HG02623 (cell line): ENCODE results near the gene LMF1.
"Not testable (repeated sequence)": the region's sequence is repeated elsewhere in the genome, so short reads cannot be mapped to it uniquely, and the experiment has no call there.

Source experiments
- ATAC-seq: cut with Tn5 transposase; IDR thresholded peaks from one replicate; pipeline ENCODE4 v1.9.1; 2021; ENCODE audit warnings: moderate library complexity; ENCODE audit not compliant: unreplicated experiment

Gene LMF1

GRCh38 chr16:873243-873661 lies 97.5 kb downstream of the LMF1 start:
- no peak for ATAC-seq

GRCh38 chr16:872436-873242 lies 98.1 kb downstream of the LMF1 start:
- no peak for ATAC-seq

DNA sequence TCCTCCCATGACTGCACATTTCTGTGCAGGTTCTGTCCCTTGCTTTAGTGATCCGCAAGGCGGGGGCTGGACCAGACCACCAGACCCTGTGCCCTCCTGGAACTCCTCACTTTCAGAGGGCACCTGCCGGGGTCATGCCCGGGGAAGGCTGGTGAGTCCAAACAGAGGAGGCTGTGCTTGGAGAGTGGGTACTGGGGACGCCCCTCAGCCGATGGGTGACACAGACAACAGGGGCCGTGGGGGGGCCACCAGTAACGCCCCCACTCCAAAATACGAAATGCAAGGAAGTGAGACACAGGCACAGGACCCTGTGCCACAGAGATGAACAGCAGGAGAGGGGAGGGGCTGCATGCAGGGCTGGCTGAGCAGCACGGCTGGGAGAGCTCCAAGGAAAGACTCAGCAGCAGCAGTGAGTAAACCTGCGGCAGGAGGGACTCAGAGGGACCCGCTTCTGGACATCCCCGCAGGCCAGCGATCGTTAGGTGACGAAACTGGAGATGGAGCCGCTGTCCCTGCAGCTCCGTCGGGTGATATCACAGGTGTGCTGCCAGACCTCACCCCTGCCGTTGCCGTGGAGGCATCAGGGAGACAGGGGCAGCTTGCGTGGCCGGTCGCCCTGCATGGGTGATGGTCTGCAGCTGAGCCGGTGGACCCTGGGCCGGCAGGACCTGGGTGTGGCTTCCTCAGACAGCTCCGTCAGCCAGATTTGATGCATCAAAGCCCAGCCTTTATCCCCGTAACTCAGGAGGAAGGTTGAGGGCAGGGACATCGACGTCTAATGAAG lies 99.0 kb downstream of the LMF1 start:
- no peak for ATAC-seq

GRCh38 chr16:870856-871561 lies 99.8 kb downstream of the LMF1 start:
- no peak for ATAC-seq

- no peak for ATAC-seq
Measured at GRCh38 chr16:869823-870641, 100.8 kb downstream of the LMF1 start.

- ATAC-seq, result no peak
Measured at GRCh38 chr16:868846-869822, 101.7 kb downstream of the LMF1 start.

- ATAC-seq, result no peak
Measured at GRCh38 chr16:868386-868755, 102.4 kb downstream of the LMF1 start.

GRCh38 chr16:867421-868385 lies 103.1 kb downstream of the LMF1 start:
- ATAC-seq, result no peak

DNA sequence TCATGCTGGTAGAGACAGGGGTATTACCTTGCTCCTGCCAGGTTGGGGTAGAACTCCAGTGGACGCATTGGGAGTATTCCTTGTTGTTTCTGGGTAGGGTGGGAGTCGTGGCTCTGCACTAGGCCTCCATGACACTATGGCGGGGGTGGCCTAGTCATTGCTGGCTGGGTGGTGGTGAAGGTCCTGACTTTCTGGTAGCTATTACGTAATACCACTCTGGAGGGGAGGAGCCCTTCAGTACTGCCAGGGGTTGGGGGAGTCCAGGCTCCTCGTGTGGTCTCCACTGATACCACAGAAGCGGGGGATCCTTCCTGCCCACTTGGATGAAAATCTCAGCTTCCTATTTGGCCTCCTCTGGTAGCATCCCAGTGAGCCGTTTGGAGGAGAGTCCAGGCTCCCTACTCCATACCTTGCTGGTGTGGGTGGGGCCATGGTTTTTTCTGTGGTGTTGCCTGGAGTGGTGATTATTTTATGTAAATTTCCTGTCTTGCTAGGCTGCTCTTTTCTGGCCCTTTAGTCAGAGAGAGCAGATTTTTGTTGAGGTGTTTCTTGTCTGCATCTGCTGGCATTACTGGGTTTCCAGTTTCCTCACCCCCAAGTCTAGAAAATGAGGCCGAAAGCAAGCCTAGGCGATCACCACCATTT lies 104.4 kb downstream of the LMF1 start:
- ATAC-seq, result no peak

DNA sequence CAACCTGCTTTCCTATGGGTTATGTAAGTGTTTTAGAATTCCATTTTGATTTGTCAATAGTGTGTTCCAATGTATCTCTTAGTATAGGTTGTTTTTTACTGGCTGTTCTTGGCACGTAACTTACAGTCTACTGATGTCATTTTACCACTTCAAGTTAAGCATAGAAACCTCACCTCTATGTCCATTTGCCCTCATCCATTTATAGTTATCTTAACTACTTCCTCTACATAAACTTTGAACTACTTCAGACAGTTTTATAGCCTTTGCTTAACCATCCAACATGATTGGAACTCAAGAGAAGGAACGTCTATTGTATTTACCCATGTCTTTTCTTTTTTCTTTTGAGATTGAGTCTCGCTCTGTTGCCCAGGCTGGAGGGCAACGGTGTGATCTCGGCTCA lies 105.8 kb downstream of the LMF1 start:
- ATAC-seq, result no peak

DNA sequence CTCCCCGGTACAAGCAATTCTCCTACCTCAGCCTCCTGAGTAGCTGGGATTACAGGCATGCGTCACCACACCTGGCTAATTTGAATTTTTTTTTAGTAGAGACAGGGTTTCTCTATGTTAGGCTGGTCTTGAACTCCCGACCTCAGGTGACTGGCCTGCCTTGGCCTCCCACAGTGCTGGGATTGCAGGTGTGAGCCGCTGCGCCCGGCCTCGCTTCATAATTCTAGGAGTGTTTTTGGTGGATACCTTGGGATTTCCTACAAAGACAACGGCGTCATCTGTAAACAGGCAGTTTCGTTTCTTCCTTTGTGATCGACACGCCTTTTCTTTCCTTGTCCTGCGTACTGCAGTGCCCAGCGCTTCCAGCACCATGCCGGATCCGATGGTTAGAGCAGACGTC lies 109.3 kb downstream of the LMF1 start:
- ATAC-seq, result no peak

GRCh38 chr16:860891-861290 lies 109.9 kb downstream of the LMF1 start:
- ATAC-seq, result no peak

GRCh38 chr16:858971-859370 lies 111.8 kb downstream of the LMF1 start:
- ATAC-seq, result not testable (repeated sequence)

GRCh38 chr16:858441-858840 lies 112.3 kb downstream of the LMF1 start:
- ATAC-seq, result not testable (repeated sequence)

GRCh38 chr16:856811-857210 lies 114.0 kb downstream of the LMF1 start:
- ATAC-seq, result no peak

- ATAC-seq, result no peak
Measured at GRCh38 chr16:856101-856500, 114.7 kb downstream of the LMF1 start.

GRCh38 chr16:855471-855870 lies 115.3 kb downstream of the LMF1 start:
- ATAC-seq, result no peak

DNA sequence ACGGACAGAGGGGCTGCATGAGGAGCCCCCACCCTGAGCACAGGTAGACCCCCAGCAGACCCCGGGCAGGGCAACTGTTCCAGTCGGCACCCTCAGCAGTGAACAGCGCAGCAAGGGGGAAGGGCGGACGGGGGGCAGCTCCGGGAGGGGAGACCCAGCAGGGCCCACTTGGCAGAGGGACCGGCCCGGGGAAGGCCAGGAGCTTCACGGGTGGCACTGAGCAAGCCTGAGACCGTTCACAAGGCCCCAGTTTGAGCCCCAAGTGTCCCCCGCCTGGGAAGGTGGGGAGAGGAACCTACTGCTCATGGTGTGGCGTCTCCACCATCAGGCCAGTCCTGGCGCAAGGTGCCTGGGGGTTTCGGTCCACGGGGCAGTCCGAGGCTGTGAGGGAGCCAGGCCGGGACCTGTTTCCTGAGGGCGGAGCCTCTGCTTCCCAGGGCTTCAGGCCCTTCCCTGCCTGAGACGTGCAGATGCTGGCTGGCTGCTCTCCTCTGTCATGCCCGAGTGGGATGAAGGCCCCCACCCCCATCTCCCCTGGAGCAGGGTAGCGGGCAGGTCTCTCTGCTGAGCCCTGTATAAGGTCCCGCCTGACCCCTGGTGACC lies 115.9 kb downstream of the LMF1 start:
- ATAC-seq, result no peak
